Measurements from ENCODE around the gene GRID2IP.

GRID2IP gene

GRCh38 chr7:6563936-6564770, 12.9 kb upstream of the GRID2IP start:
- in situ Hi-C loops (cut with HindIII; ENCODE audit: low sequenced_read_pairs), result no loop called here

- in situ Hi-C loops (cut with HindIII; ENCODE audit: low sequenced_read_pairs), result no loop called here
These were observed 10.8 kb upstream of the GRID2IP start for GRCh38 chr7:6562106-6562505.

- in situ Hi-C loops (cut with HindIII; ENCODE audit: low sequenced_read_pairs), result no loop called here
These were observed 8.6 kb upstream of the GRID2IP start for GRCh38 chr7:6559896-6560295.

GRCh38 chr7:6558837-6559236, 7.6 kb upstream of the GRID2IP start:
- in situ Hi-C loops (cut with HindIII; ENCODE audit: low sequenced_read_pairs), result no loop called here

- in situ Hi-C loops (cut with HindIII; ENCODE audit: low sequenced_read_pairs), result no loop called here
These were observed 4.9 kb upstream of the GRID2IP start for GRCh38 chr7:6556196-6556595.

- in situ Hi-C loops (cut with HindIII; ENCODE audit: low sequenced_read_pairs), result no loop called here
These were observed 3.6 kb upstream of the GRID2IP start for GRCh38 chr7:6554848-6555247.

GRCh38 chr7:6553448-6554044, 2.3 kb upstream of the GRID2IP start:
- in situ Hi-C loops (cut with HindIII; ENCODE audit: low sequenced_read_pairs), result no loop called here

GRCh38 chr7:6547400-6547799, 3.9 kb downstream of the GRID2IP start:
- in situ Hi-C loops (cut with HindIII; ENCODE audit: low sequenced_read_pairs), result loop anchor here (5.0 kb wide), 1 partner anchor 60 kb away; no protein-coding TSS in a partner anchor

- in situ Hi-C loops (cut with HindIII; ENCODE audit: low sequenced_read_pairs), result loop anchor here (5.0 kb wide), 1 partner anchor 61 kb away; no protein-coding TSS in a partner anchor
These were observed 4.6 kb downstream of the GRID2IP start for GRCh38 chr7:6546498-6547251.

- in situ Hi-C loops (cut with HindIII; ENCODE audit: low sequenced_read_pairs), result loop anchor here (5.0 kb wide), 1 partner anchor 62 kb away; no protein-coding TSS in a partner anchor
These were observed 5.7 kb downstream of the GRID2IP start for GRCh38 chr7:6545398-6546126.

GRCh38 chr7:6542368-6542767, 8.9 kb downstream of the GRID2IP start:
- in situ Hi-C loops (cut with HindIII; ENCODE audit: low sequenced_read_pairs), result no loop called here

- in situ Hi-C loops (cut with HindIII; ENCODE audit: low sequenced_read_pairs), result no loop called here
These were observed 14.7 kb downstream of the GRID2IP start for GRCh38 chr7:6536262-6537260.

GRCh38 chr7:6533893-6534495, 17.3 kb downstream of the GRID2IP start:
- in situ Hi-C loops (cut with HindIII; ENCODE audit: low sequenced_read_pairs), result no loop called here

GRCh38 chr7:6532516-6532915, 18.7 kb downstream of the GRID2IP start:
- in situ Hi-C loops (cut with HindIII; ENCODE audit: low sequenced_read_pairs), result no loop called here

- in situ Hi-C loops (cut with HindIII; ENCODE audit: low sequenced_read_pairs), result no loop called here
These were observed 19.6 kb downstream of the GRID2IP start for GRCh38 chr7:6531492-6532279.

- in situ Hi-C loops (cut with HindIII; ENCODE audit: low sequenced_read_pairs), result no loop called here
These were observed 20.4 kb downstream of the GRID2IP start for GRCh38 chr7:6530626-6531491.

GRCh38 chr7:6529643-6530042, 21.6 kb downstream of the GRID2IP start:
- in situ Hi-C loops (cut with HindIII; ENCODE audit: low sequenced_read_pairs), result no loop called here

Data from endothelial cell of hepatic sinusoid (primary cell).